ENCODE data around the gene RAD51C. TPM values are rescaled to one million over a fixed set of nuclear protein-coding genes. Genes with fewer than 3 reads are reported as not detected.
A peak's percentile ranks its signal among the peaks of the same experiment; 100 is the strongest.
"Not testable (repeated sequence)": the region's sequence is repeated elsewhere in the genome, so short reads cannot be mapped to it uniquely, and the experiment has no call there.

The RAD51C gene
- total RNA-seq (2014; rRNA removed; shearing (Covaris generic)), result 61.2 and 79.4 TPM in 2 replicates

- peak; percentile 68 for DNase-seq (ENCODE audit: low spot score)
Measured at GRCh38 chr17:58692239-58693055, at the start of gene RAD51C. Gene RAD51C, plus strand, starts transcription at chr17:58692602. Its CDS starts 42 bp downstream, at chr17:58692644.

DNA sequence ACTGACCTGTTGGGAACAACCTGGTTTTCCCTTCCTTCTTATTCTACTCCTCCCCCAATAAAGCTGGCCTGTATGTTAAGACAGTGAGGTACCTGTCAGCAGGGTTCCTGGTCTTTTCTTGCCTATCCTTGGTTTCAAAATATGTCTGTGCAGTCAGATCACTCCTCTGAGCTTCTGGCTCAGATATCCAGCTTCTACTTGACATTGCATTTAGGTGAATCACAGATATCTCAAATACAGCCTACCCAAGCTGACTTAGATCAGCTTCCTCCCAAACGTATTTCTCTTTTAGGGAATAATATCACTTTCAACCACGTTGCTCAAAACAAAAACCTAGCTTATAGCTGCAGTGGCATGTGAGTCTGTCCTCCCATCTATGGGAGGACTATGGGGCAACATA, 49.3 kb upstream of the RAD51C start:
- peak; percentile 73 for DNase-seq (ENCODE audit: low spot score)

GRCh38 chr17:58648236-58648635, 44.2 kb upstream of the RAD51C start:
- DNase-seq (ENCODE audit: low spot score), result no peak

DNA sequence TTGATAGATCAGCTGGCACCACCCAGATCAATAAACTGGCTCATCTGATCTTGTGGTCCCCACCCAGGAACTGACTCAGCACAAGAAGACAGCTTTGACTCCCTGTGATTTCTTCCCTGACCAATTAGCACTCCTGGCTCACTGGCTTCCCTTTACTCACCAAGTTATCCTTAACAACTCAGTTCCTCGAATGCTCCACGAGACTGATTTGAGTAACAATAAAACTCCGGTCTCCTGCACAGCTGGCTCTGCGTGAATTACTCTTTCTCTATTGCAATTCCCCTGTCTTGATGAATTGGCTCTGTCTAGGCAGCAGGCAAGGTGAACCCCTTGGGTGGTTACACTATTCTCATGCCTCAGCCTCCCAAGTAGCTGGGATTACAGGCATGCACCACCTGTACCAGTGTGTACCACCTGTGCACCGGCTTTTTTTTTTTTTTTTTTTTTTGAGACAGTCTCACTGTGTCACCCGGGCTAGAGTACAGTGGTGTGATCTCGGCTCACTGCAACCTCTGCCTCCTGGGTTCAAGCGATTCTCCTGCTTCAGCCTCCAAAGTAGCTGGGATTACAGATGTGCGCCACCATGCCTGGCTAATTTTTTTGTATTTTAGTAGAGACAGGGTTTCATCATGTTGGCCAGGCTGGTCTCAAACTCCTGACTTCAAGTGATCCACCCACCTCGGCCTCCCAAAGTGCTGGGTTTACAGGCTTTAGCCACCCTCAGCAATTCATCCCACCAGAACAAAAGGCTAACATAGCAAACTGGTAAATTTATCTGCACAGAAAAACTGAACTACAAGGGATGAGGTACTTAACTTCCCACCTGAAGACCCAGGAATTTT, 34.2 kb upstream of the RAD51C start:
- DNase-seq (ENCODE audit: low spot score), result peak; percentile 58

GRCh38 chr17:58658804-58659713, 33.3 kb upstream of the RAD51C start:
- DNase-seq (ENCODE audit: low spot score), result peak; percentile 97

DNA sequence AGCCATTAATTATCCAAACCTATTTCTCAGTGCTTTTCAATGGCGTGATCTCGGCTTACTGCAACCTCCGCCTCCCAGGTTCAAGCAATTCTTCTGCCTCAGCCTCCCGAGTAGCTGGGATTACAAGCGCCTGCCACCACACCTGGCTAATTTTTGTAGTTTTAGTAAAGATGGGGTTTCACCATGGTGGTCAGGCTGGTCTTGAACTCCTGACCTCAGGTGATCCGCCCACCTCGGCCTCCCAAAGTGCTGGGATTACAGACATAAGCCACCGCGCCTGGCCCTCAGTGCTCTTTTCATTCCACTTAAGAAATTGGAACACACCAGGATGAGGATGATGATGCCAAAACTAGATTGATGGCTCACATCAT, 32.7 kb upstream of the RAD51C start:
- DNase-seq (ENCODE audit: low spot score), result not testable (repeated sequence)

DNA sequence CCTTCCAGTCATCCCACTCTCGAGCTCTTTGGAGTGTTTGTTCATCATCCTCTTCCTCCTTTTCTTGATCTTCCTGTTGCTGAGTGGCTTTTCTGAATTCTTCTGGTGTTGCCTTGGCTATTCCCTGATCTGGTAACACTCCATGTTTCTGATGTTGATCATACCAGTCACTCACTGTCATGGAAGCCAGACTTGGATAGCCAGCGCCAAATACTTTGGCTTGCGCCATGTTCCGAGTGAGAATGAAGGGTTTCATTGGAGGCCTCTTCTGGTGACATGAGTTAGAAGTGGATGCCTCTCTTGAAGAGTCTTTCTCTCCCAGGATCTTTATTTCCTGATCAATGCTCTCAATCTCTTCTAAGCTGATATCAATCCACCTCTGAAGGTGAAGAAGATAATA, 31.8 kb upstream of the RAD51C start:
- DNase-seq (ENCODE audit: low spot score), result no peak

DNA sequence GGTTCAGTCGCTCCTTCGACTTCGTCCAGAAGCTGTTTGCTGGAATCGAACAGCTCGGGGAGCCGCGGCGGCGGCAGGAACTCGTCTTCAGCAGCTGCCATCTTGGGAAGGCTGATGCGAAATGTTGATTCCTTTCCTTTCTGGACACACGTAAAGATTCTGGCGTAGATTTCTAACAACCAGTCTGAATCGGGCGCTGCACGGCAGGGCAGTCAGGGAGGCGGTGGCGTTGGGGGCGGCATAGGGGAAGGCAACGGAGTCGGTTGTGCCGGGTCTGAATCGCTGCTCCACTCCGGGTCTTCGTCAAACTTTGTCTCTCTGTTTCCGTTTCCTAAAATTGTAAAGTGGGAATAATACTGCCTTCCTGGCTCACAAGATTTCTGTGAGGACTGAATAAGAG, 30.9 kb upstream of the RAD51C start:
- DNase-seq (ENCODE audit: low spot score), result no peak

DNA sequence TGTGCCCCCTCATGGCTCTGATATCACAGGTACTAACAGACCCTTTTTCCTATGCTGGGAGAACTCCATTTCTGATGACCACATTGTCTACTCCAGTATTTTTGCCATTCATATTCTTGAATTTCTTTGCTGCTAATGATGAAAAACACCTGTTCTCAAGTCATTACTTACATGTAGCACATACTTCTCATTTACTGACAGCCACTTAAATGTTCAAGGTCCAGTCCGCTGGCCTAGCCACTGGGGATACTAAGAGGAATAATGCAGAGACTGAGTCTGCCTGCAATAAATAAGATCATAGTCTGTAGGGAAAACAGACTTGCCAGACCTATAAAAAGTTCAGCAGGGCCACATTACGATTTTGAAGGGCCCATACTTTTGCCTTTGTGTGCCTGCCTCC, 28.1 kb upstream of the RAD51C start:
- no peak for DNase-seq (ENCODE audit: low spot score)

DNA sequence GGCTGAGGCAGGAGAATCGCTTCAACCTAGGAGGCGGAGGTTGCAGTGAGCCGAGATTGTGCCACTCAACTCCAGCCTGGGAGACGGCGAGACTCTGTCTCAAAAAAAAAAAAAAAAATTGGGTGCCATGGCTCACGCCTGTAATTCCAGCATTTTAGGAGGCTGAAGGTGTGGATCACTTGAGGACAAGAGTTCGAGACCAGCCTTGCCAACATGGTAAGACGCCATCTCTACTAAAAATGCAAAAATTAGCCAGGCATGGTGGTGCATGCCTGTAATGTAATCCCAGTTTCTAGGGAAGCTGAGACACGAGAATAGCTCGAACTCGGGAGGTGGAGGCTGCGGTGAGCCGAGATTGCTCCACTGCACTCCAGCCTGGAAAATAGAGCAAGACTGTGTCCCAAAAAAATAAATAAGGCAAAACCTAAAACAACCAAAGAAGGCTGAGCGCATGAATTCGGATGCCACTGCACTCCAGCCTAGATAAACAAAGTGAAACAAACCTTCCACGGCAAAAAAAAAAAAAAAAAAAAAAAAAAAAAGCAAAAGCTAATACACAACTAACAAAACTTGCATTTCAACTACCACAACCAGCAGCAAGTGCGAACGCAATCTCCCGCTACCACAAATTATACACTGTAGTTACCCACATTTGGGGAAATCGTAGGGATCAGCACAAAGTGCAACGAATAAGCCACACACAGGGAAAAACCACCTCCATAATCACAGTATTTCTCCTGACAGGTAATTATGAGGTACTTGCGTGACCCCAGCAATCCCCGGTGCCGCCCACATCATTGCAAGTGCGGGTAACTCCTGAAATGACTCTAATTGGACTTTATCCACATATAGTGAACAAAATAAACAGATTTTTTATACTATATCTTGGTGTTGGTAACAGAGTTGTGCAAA, 26.2 kb upstream of the RAD51C start:
- no peak for DNase-seq (ENCODE audit: low spot score)

DNA sequence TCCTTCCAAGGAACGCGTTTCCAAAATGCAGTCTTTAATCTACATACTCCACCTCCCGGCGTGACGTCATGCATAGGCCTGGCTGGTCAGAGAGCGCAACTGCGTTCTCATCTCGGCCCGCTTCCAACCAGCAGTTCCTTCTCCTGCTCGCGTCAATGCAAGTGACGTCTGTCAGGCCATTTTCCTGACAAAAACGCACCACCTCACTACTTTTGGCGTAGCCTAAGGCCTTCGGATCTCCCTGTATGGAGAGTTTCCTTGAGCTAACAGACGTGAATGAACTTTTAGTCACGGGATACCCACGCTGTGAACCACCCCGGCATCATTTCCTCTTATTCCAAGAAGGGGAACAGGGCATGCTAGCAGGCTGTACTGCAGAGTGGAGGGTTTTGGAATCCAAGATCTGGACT, 25.5 kb upstream of the RAD51C start:
- no peak for DNase-seq (ENCODE audit: low spot score)

- no peak for DNase-seq (ENCODE audit: low spot score)
Measured at GRCh38 chr17:58667934-58668597, 24.3 kb upstream of the RAD51C start.

GRCh38 chr17:58668598-58668935, 23.8 kb upstream of the RAD51C start:
- no peak for DNase-seq (ENCODE audit: low spot score)

- no peak for DNase-seq (ENCODE audit: low spot score)
Measured at GRCh38 chr17:58669853-58670252, 22.5 kb upstream of the RAD51C start.

DNA sequence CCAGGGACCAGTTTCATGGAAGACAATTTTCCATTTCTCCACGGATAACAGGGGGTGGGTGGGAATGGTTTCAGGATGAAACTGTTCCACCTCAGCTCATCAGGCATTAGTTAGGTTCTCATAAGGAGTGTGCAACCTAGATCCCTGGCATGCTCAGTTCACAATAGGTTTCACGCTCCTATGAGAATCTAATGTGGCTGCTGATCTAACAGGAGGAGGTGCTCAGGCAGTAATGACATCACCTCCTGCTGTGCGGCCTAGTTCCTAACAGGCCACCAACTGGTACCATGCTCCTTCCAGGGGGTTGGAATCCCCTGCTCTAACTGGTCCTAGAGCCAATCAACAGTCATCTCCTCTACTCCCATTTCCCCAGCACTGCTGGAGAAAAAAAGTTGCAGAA, 20.4 kb upstream of the RAD51C start:
- no peak for DNase-seq (ENCODE audit: low spot score)

- no peak for DNase-seq (ENCODE audit: low spot score)
Measured at GRCh38 chr17:58677194-58677880, 15.1 kb upstream of the RAD51C start.

GRCh38 chr17:58678287-58678686, 14.1 kb upstream of the RAD51C start:
- DNase-seq (ENCODE audit: low spot score), result not testable (repeated sequence)

GRCh38 chr17:58679263-58680037, 13.0 kb upstream of the RAD51C start:
- DNase-seq (ENCODE audit: low spot score), result peak; percentile 97

DNA sequence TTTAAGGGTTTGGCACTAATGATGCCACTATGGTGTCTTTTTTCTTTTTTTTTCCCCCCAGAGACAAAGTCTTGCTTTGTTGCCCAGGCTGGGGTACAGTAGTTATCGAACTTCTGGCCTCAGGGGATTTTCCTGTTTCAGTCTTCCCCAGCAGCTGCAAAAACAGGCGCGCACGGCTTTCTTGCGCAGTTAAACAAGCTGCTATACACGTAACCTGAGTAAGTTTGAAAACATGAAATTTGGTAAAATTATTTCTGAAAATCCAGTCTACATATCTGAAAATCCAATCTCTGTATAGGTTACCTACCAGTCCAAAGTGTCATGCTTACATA, 12.4 kb upstream of the RAD51C start:
- DNase-seq (ENCODE audit: low spot score), result no peak

All from A172 (cell line).